HepG2 (cell line): ENCODE measurements around the gene CCT7. TPM values are rescaled to one million over a fixed set of nuclear protein-coding genes. Genes with fewer than 3 reads are reported as not detected.

Experiments
- ATAC-seq: fragments of 200-7000 bp; cut with Tn5 transposase; 3 replicates; pipeline ENCODE4 v1.9.1; 2020; ENCODE audit warnings: mild to moderate bottlenecking, moderate library complexity
- BruUV-seq: library from RNA; stranded (reverse); fragments of 400-500 nt; replicated peaks from 2 replicates; lab custom pipeline; 2021; lab: Mats Ljungman, UMichigan
- CTCF ChIA-PET: fragments of 300-600 bp; formaldehyde crosslinking; extraction: SDS; loops from one replicate; lab custom pipeline; 2021; ENCODE audit warnings: low total read pairs, inconsistent platforms, low intra/inter-chr PET ratio; lab: Yijun Ruan, JAX
- POLR2A ChIA-PET: fragments of 350-600 bp; sonication (Branson Sonifier 250); formaldehyde crosslinking; loops from one replicate; lab custom pipeline; 2020; ENCODE audit warnings: antibody characterized with exemption, inconsistent platforms; lab: Yijun Ruan, JAX
- DNase-seq: peaks from one replicate; pipeline ENCODE4 v3.0.0-alpha.2; 2015; ENCODE audit warnings: low spot score
- FAIRE-seq: peaks from 3 replicates; lab custom pipeline; 2011; peaks lifted over from hg19 to GRCh38; lab: Jason Lieb, UNC
- H2AFZ ChIP-seq: one replicate; pipeline ENCODE4 v1.6.1; 2011; ENCODE audit warnings: low read length, inconsistent platforms
- H3K27ac ChIP-seq: fragments of 300-600 bp; 3 replicates; pipeline ENCODE4 v1.8.0; 2011; ENCODE audit warnings: mixed run types, mild to moderate bottlenecking, mixed read lengths, low read length, inconsistent platforms; ENCODE audit not compliant: insufficient read depth; ENCODE audit errors: extremely low read length
- H3K27me3 ChIP-seq, 2 experiments: fragments of 200-600 bp in 1 of 2; 2 replicates in 1 of 2; 3 replicates in 1 of 2; pipeline versions ENCODE4 v1.6.0 to v1.8.0; 2011; ENCODE audit warnings: low read length in 2 of 2, mild to moderate bottlenecking in 2 of 2, moderate library complexity in 2 of 2, inconsistent platforms in 1 of 2; ENCODE audit not compliant: insufficient read depth in 2 of 2, control insufficient read depth in 1 of 2
- H3K36me3 ChIP-seq, 2 experiments: fragments of 200-600 bp in 1 of 2; replicated peaks in 1 of 2; 2 replicates in 1 of 2; 3 replicates in 1 of 2; pipeline versions ENCODE4 v1.5.1 to v1.8.0; 2011; ENCODE audit warnings: low read length in 2 of 2, inconsistent platforms in 1 of 2; ENCODE audit not compliant: insufficient read depth in 2 of 2, control insufficient read depth in 1 of 2
- H3K4me1 ChIP-seq: 2 replicates; pipeline ENCODE4 v1.5.1; 2012; ENCODE audit warnings: low read length, inconsistent platforms; ENCODE audit not compliant: insufficient read depth
- H3K4me2 ChIP-seq: 2 replicates; pipeline ENCODE4 v1.6.0; 2011; ENCODE audit warnings: low read depth, low read length, inconsistent platforms
- H3K4me3 ChIP-seq, 3 experiments: fragments of 200-600 bp in 1 of 3; sonication (generic), shearing (Covaris generic) in 1 of 3; replicated peaks in 1 of 3; 2 replicates each; pipeline ENCODE4 v1.5.1; 2011 to 2016; ENCODE audit warnings: low read length in 3 of 3, inconsistent platforms in 2 of 3, low read depth in 2 of 3, mild to moderate bottlenecking in 2 of 3, control low read depth in 1 of 3, mixed read lengths in 1 of 3; ENCODE audit not compliant: insufficient read depth in 1 of 3
- H3K79me2 ChIP-seq: one replicate; pipeline ENCODE4 v1.6.1; 2011; ENCODE audit warnings: low read length, inconsistent platforms; ENCODE audit not compliant: insufficient read depth
- H3K9ac ChIP-seq: 2 replicates; pipeline ENCODE4 v1.6.0; 2011; ENCODE audit warnings: mild to moderate bottlenecking, low read depth, low read length, inconsistent platforms; ENCODE audit not compliant: insufficient read depth
- H3K9me3 ChIP-seq: 2 replicates; pipeline ENCODE4 v1.5.1; 2012; ENCODE audit warnings: mild to moderate bottlenecking, low read length
- H4K20me1 ChIP-seq: 2 replicates; pipeline ENCODE4 v1.6.0; 2011; ENCODE audit warnings: inconsistent platforms, mild to moderate bottlenecking, low read length, moderate library complexity; ENCODE audit not compliant: insufficient read depth
- JUNB ChIP-seq: sonication (generic); formaldehyde crosslinking; IDR thresholded peaks from 2 replicates; pipeline ENCODE4 v1.8.0; 2022; ENCODE audit warnings: missing genetic modification reagents, mild to moderate bottlenecking, borderline replicate concordance
- MATR3 ChIP-seq: sonication (generic); formaldehyde crosslinking; IDR thresholded peaks from 2 replicates; pipeline ENCODE4 v1.4.0; 2020; ENCODE audit warnings: missing genetic modification reagents
- PATZ1 ChIP-seq: sonication (generic); formaldehyde crosslinking; IDR thresholded peaks from 2 replicates; pipeline ENCODE4 v1.4.0; 2020; ENCODE audit warnings: missing genetic modification reagents
- RNF2 ChIP-seq: fragments of 450-650 bp; conservative IDR thresholded peaks from 2 replicates; pipeline ENCODE4 v1.6.1; 2016; ENCODE audit warnings: low read depth
- WGBS: methylation state at CpG from one replicate; pipeline ENCODE4 v1.1.6; 2017; ENCODE audit warnings: low lambda C conversion rate; 5-methylcytosine and 5-hydroxymethylcytosine counted together
- in situ Hi-C: cut with HindIII; loops from 2 replicates; pipeline ENCODE4 v1.10.0; 2017; ENCODE audit warnings: low pct_unique_long_range_greater_than_20kb; ENCODE audit not compliant: extremely low pct_ligation_motif_present
- intact Hi-C: fragments of 100-400 bp; cut with micrococcal nuclease; formaldehyde crosslinking; loops from one replicate; pipeline ENCODE4 v1.10.0; 2022; ENCODE audit not compliant: unreplicated experiment
- polyA plus RNA-seq, 8 experiments: library from polyadenylated mRNA; depleted of rRNA in 3 of 8; stranded (reverse) in 7 of 8; unstranded in 1 of 8; fragments of >200 nt; fragmentation: Illumina TruSeq in 4 of 8; extraction: Trizol in 4 of 8; gene quantifications; 2 replicates each; pipeline versions ENCODE4 v1.2.1 to v1.2.3, GENCODE V29; 2011 to 2016; ENCODE audit warnings: low read depth in 4 of 8, missing spikeins in 1 of 8, mixed read lengths in 1 of 8; ENCODE audit not compliant: insufficient read depth in 1 of 8
- total RNA-seq, 5 experiments: library from RNA; depleted of rRNA; stranded (reverse); fragments of >200 nt; fragmentation: Illumina TruSeq; extraction: Trizol; gene quantifications; 2 replicates each; pipeline ENCODE4 v1.2.3, GENCODE V29; 2016; ENCODE audit warnings: low read depth in 1 of 5

The CCT7 gene
- total and polyA plus RNA-seq, 2 of the 13 experiments (the other 11 are each of a cell fraction or from before 2014, with no cell fraction given), result 347 to 517 TPM

GRCh38 chr2:73267008-73267407 is 32.9 kb downstream of the CCT7 start:
- H3K4me1 ChIP-seq, result peaks cover 28% of the 10 kb centered on the region
- intact Hi-C loops, result no loop called here
- peaks cover 0 to 3% of the 10 kb centered on the region in 2 experiments; a peak in 3 of 5 replicates for H3K36me3 ChIP-seq
- no peaks in the 10 kb centered on the region for H4K20me1 ChIP-seq
- no peaks in the 10 kb centered on the region for H3K27me3 ChIP-seq
- DNase-seq (no peak), FAIRE-seq (no peak), ATAC-seq (no peak)
- no peak overlapping the region for H2AFZ ChIP-seq
- ChIA-PET POLR2A (no interaction called here), CTCF (no interaction called here)
- H3K4me2 ChIP-seq, result no peak overlapping the region
- H3K9ac ChIP-seq, result no peak overlapping the region
- no peaks in the 10 kb centered on the region for H3K9me3 ChIP-seq
- H3K4me3 ChIP-seq, result no peak overlapping the region
- WGBS, result 96% methylated on average over 4 of the region's 4 CpGs
- H3K27ac ChIP-seq, result no peak overlapping the region
- BruUV-seq, result no TSS peak
- no peaks in the 10 kb centered on the region for H3K79me2 ChIP-seq
- in situ Hi-C loops, result no loop called here
- 0 out of 2 replicates have a peak, but pooled peaks have one; percentile 14 for TF ChIP-seq JUNB
- TF ChIP-seq PATZ1, result no peak

- ATAC-seq (no peak), DNase-seq (no peak), FAIRE-seq (no peak)
- H3K79me2 ChIP-seq, result no peaks in the 10 kb centered on the region
- no TSS peak for BruUV-seq
- no peaks in the 10 kb centered on the region for H4K20me1 ChIP-seq
- 94% methylated on average over 14 of the region's 14 CpGs for WGBS
- H3K4me1 ChIP-seq, result peaks cover 14% of the 10 kb centered on the region
- ChIA-PET POLR2A (no interaction called here), CTCF (no interaction called here)
- H3K4me3 ChIP-seq, result no peak overlapping the region
- H3K27me3 ChIP-seq, result no peaks in the 10 kb centered on the region
- H2AFZ ChIP-seq, result no peak overlapping the region
- no peak overlapping the region for H3K9ac ChIP-seq
- TF ChIP-seq MATR3 (no peak), RNF2 (no peak)
- H3K9me3 ChIP-seq, result no peaks in the 10 kb centered on the region
- no peak overlapping the region for H3K4me2 ChIP-seq
- peaks cover 0 to 3% of the 10 kb centered on the region in 2 experiments; a peak in 3 of 5 replicates for H3K36me3 ChIP-seq
- in situ Hi-C loops (no loop called here), intact Hi-C loops (no loop called here)
- no peak overlapping the region for H3K27ac ChIP-seq
Measured at GRCh38 chr2:73268366-73268829, 34.3 kb downstream of the CCT7 start.
